Bronchial epithelial cell (primary cell): ENCODE data around the gene PNMA8A. TPM values are rescaled to one million over a fixed set of nuclear protein-coding genes. Genes with fewer than 3 reads are reported as not detected.

Source experiments
- DNase-seq: peaks from one replicate; pipeline ENCODE4 v3.0.0-alpha.2; 2010; ENCODE audit warnings: low read depth
- FAIRE-seq: peaks from 2 replicates; lab custom pipeline; 2011; peaks lifted over from hg19 to GRCh38; lab: Jason Lieb, UNC
- H3K27me3 ChIP-seq: 2 replicates; pipeline ENCODE4 v1.5.1; 2011; ENCODE audit warnings: low read length; ENCODE audit not compliant: control insufficient read depth, insufficient read depth
- H3K36me3 ChIP-seq: 2 replicates; pipeline ENCODE4 v1.5.1; 2011; ENCODE audit warnings: low read length; ENCODE audit not compliant: control insufficient read depth, insufficient read depth
- H3K4me3 ChIP-seq: 2 replicates; pipeline ENCODE4 v1.5.1; 2011; ENCODE audit warnings: mild to moderate bottlenecking, low read depth, low read length, control low read depth
- total RNA-seq: library from RNA; depleted of rRNA; stranded (reverse); fragments of >200 nt; gene quantifications from 2 replicates; pipeline ENCODE4 v1.2.1, GENCODE V29; 2014
- TF ChIP-seq, protein P1 (sequence below): IDR thresholded peaks from 2 replicates; pipeline ENCODE4 v1.5.1; 2011; ENCODE audit warnings: mild to moderate bottlenecking, moderate library complexity, low read length, control low read depth, inconsistent platforms; ENCODE audit not compliant: insufficient read depth, severe bottlenecking

Gene PNMA8A
- total RNA-seq, 1 donor from 2014 or later = 0.79 TPM

DNA sequence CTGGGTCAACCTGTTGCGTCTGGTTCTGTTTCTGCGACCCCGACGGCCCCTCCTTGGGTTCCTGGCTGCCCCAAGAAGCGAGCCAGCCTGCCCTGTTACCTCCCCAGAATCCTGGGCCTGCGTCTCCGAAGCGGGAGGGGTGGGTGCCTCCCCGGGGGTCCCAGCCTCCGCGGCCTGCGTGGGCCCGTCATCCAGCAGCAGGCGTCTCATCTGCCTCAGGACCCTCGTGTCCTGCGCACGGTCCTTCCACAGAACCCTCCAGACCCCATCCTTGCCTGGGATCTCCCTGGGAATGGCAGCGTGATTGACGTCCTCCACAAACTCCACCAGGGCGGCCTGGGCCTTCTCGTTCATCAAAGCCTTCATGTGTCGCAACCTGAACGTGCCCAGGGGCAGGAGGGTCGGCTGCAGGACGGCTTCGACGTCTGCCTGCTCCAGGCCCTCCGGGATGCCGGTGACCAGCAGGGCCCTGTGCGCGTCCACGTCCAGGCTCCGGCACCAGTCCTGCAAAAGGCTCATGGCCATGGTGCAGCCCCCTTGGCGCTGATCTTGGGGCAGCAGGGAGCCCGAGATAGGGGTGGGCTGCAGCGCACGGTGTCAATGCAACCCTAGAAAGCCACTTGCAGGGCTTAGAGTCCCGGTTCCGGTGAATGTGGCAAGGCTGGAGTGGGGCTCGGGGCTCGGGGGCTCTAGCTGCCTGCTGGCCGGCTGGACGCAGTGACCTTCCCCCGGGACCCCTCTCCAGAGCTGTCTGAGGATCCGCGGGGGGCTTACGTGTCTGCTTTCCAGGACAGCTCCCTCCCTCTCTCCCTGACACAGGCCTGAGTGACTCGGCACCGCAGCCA is 23.8 kb upstream of the PNMA8A start:
- TF ChIP-seq, protein P1, sequence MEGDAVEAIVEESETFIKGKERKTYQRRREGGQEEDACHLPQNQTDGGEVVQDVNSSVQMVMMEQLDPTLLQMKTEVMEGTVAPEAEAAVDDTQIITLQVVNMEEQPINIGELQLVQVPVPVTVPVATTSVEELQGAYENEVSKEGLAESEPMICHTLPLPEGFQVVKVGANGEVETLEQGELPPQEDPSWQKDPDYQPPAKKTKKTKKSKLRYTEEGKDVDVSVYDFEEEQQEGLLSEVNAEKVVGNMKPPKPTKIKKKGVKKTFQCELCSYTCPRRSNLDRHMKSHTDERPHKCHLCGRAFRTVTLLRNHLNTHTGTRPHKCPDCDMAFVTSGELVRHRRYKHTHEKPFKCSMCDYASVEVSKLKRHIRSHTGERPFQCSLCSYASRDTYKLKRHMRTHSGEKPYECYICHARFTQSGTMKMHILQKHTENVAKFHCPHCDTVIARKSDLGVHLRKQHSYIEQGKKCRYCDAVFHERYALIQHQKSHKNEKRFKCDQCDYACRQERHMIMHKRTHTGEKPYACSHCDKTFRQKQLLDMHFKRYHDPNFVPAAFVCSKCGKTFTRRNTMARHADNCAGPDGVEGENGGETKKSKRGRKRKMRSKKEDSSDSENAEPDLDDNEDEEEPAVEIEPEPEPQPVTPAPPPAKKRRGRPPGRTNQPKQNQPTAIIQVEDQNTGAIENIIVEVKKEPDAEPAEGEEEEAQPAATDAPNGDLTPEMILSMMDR = no peak
- Histone ChIP-seq H3K27me3 (no peaks in the 10 kb centered on the region), H3K36me3 (no peaks in the 10 kb centered on the region), H3K4me3 (no peak overlapping the region)
- FAIRE-seq (no peak), DNase-seq (no peak)

DNA sequence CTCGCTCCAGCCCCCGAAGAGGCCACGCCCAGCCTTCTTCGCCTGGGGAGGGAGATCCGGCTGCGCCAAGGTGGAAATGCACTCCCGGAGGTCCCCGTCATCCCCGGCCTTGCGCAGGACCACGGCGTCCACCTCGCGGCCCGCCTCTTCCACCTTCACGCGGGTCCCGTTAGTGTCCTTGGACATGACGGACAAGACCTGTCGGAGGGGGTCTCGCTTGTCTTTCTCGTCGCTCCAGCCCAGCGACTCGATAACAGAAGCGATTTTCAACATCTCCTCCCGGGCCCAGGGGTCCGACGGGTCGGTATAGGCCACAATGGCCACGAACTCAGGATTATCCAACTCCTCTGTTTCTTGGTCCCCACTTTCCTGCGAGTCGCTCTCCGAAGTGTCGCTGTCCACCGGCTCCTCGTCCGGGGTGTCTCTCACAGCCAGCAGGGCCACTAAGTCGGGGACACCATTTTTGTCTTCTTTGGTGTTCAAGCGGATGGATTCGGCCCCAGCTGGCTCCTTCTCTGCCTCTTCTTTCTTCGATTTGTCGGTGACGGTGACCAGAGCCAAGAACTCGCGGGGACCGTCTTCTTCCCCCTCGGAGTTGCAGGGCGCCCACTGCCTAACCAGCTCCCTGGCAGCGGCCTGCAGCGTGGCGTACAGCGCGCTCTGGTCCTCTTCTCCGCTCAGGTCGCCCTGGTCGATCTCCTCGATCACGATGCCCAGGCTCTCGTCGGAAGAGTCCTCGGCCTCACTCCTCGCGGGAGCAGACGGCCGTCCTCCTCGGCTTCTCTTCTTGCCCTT is 23.0 kb upstream of the PNMA8A start:
- no peak overlapping the region for H3K4me3 ChIP-seq
- FAIRE-seq (no peak), DNase-seq (no peak)
- H3K36me3 ChIP-seq = no peaks in the 10 kb centered on the region
- H3K27me3 ChIP-seq = peaks cover 2% of the 10 kb centered on the region
- TF ChIP-seq, protein P1 = no peak

DNA sequence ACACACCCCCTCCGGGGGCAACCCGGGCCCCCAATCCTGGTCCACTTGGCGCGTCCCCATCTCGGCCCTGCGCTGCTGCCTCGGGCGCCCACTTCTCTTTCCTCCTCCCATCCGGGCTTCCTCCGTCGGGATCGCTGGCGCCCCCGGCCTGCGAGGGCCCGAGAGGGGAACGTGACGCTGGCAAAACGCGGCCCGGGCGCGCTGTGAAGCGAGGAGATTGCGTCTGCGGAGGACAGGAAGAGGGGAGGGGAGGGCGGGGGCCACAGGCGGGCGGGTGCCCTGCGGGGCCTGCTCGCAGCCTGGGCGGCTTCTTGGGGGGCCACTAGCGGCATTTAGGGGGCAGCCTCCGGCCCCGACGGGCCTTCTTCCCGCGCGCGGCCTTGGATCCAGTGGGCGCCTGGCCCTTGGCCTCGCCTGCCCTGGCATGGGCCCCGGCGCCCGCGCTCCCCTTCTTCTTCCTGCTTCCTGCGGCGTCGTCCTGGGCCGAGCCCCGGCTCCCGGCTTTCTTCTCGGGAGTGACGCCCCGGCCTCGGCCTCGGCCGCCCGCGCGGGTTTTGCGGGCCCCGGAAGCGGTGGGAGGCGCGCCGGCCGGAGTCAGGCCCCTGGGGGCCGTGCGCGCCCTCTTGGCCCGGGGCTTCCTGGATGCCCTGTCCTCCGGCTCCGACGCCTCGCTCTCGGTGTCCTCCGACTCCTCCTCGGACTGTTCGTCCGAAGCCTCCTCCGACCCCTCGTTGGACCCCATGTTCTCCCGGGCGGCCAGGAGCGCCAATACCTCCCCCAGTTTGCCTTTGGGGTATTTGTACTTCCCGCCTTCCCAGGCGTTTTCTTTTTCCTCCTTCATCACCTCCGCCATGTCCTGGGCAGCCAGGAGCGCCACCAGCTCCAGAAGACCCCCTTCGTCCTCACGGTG is 22.1 kb upstream of the PNMA8A start:
- Histone ChIP-seq H3K27me3 (peaks cover 2% of the 10 kb centered on the region), H3K36me3 (no peaks in the 10 kb centered on the region), H3K4me3 (peak overlapping the region; percentile 18)
- FAIRE-seq (no peak), DNase-seq (no peak)
- TF ChIP-seq, protein P1 = no peak

DNA sequence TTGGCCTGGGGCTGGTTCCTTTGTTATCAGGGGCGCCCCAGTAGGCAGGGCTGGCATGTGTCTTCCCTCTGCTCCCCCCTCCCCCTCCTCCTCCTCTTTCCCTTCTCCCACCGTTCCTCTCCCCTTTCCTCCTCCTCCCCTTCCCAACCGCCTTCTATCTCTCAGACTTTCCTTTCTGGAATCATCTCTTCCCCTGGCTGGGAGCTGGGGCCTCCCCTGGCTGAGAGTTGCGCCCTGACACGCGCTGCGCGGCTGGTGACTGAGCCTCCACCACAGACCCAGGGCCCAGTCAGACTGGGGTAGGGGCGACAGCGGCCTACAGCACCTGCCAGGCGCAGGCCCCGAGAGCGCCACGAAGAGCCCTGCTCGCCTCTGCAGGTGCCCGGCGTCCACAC is 21.5 kb upstream of the PNMA8A start:
- TF ChIP-seq, protein P1 = no peak
- peak overlapping the region; percentile 18 for H3K4me3 ChIP-seq
- peaks cover 2% of the 10 kb centered on the region for H3K27me3 ChIP-seq
- no peak for FAIRE-seq
- H3K36me3 ChIP-seq = no peaks in the 10 kb centered on the region
- no peak for DNase-seq

DNA sequence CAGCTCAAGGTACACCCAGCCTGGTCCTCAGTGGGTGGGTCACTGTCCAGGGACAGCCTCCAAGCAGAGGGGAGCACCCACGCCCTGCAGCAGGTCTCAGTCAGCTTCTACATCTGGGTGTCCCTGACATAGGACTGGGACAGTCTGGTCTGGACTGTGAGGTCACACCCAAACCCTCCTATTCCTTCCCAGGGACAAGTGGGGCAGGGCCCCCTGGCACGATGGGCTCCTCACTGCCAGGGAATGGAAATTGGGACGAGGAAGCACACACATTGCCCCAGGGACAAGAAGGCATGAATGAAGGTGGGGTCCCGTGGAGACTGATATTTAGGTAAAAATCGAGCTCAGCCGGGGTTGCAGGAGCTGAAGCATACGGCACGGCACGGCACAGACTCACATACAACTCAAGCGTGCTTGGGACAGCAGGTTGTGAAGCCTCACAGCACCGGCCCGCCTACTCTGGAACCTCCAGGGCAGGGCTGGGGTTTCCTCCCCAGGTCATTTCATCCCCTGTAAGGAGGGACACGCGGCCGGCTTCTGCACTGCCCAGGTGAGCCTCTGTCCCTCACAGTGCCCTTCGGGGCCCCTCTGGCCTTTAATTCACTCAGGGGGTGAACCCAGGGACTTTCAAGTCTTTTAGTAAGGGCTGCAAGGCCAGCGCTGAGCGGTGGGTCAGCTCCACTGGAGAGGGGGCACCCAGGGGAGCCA is 20.8 kb upstream of the PNMA8A start:
- peaks cover 2% of the 10 kb centered on the region for H3K27me3 ChIP-seq
- no peak for DNase-seq
- no peak overlapping the region for H3K4me3 ChIP-seq
- TF ChIP-seq, protein P1 = no peak
- H3K36me3 ChIP-seq = no peaks in the 10 kb centered on the region
- no peak for FAIRE-seq
